IMR-90 (cell line): Measurements from ENCODE around the gene CCDC40. TPM values are rescaled to one million over a fixed set of nuclear protein-coding genes. Genes with fewer than 3 reads are reported as not detected.

ENCODE experiments used
- ATAC-seq: fragments of 200-7000 bp; cut with Tn5 transposase; 2 replicates; pipeline ENCODE4 v1.9.1; 2020; ENCODE audit warnings: low read depth, mild to moderate bottlenecking, moderate library complexity
- BruUV-seq: library from RNA; stranded (reverse); fragments of 400-500 nt; replicated peaks from 2 replicates; lab custom pipeline; 2021; lab: Mats Ljungman, UMichigan
- CTCF ChIA-PET: fragments of 300-600 bp; formaldehyde crosslinking; extraction: SDS; loops from one replicate; lab custom pipeline; 2021; ENCODE audit warnings: antibody characterized with exemption; lab: Yijun Ruan, JAX
- POLR2A ChIA-PET: fragments of 300-600 bp; sonication (Branson Sonifier 250); formaldehyde crosslinking; loops from one replicate; lab custom pipeline; 2022; ENCODE audit warnings: antibody characterized with exemption; ENCODE audit not compliant: unreplicated experiment; lab: Charles Lee
- DNase-seq: peaks from one replicate; pipeline ENCODE4 v3.0.0; 2013
- H2AFZ ChIP-seq: replicated peaks from 2 replicates; pipeline ENCODE3; 2013; ENCODE audit warnings: low read length, mild to moderate bottlenecking; ENCODE audit not compliant: poor library complexity
- H2AK5ac ChIP-seq: 2 replicates; pipeline ENCODE4 v1.6.1; 2013; ENCODE audit warnings: low read depth, low read length, inconsistent platforms
- H2AK9ac ChIP-seq: replicated peaks from 2 replicates; pipeline ENCODE3; 2013; ENCODE audit warnings: mild to moderate bottlenecking, low read depth, low read length, moderate library complexity; ENCODE audit not compliant: poor library complexity
- H2BK120ac ChIP-seq: 2 replicates; pipeline ENCODE4 v1.6.1; 2013; ENCODE audit warnings: low read depth, low read length, inconsistent platforms
- H2BK15ac ChIP-seq: 3 replicates; pipeline ENCODE4 v1.6.1; 2013; ENCODE audit warnings: low read depth, low read length, inconsistent platforms
- H2BK20ac ChIP-seq: 2 replicates; pipeline ENCODE4 v1.6.1; 2013; ENCODE audit warnings: low read depth, mild to moderate bottlenecking, inconsistent platforms, low read length, moderate library complexity
- H2BK5ac ChIP-seq: 2 replicates; pipeline ENCODE4 v1.6.1; 2013; ENCODE audit warnings: mild to moderate bottlenecking, low read depth, low read length, inconsistent platforms; ENCODE audit not compliant: poor library complexity, severe bottlenecking
- H3K14ac ChIP-seq: replicated peaks from 2 replicates; pipeline ENCODE4 v1.6.1; 2013; ENCODE audit warnings: low read depth, low read length, inconsistent platforms
- H3K18ac ChIP-seq: 2 replicates; pipeline ENCODE4 v1.6.1; 2013; ENCODE audit warnings: low read depth, low read length, control low read depth
- H3K23ac ChIP-seq: 2 replicates; pipeline ENCODE4 v1.6.1; 2013; ENCODE audit warnings: low read depth, low read length, inconsistent platforms
- H3K27ac ChIP-seq: 2 replicates; pipeline ENCODE4 v1.5.1; 2013; ENCODE audit warnings: mild to moderate bottlenecking, control low read depth, low read length; ENCODE audit not compliant: insufficient read depth
- H3K27me3 ChIP-seq: 2 replicates; pipeline ENCODE4 v1.6.1; 2013; ENCODE audit warnings: low read length; ENCODE audit not compliant: control insufficient read depth, insufficient read depth
- H3K36me3 ChIP-seq: 2 replicates; pipeline ENCODE4 v1.6.1; 2013; ENCODE audit warnings: low read length, mixed read lengths; ENCODE audit not compliant: control insufficient read depth, insufficient read depth
- H3K4ac ChIP-seq: 2 replicates; pipeline ENCODE4 v1.6.1; 2013; ENCODE audit warnings: low read depth, low read length, inconsistent platforms
- H3K4me1 ChIP-seq: 2 replicates; pipeline ENCODE4 v1.6.1; 2013; ENCODE audit warnings: low read length, mixed read lengths; ENCODE audit not compliant: control insufficient read depth, insufficient read depth
- H3K4me2 ChIP-seq: 2 replicates; pipeline ENCODE4 v1.6.1; 2013; ENCODE audit warnings: low read depth, mild to moderate bottlenecking, control low read depth, low read length, moderate library complexity
- H3K4me3 ChIP-seq: 2 replicates; pipeline ENCODE4 v1.5.1; 2013; ENCODE audit warnings: low read depth, mild to moderate bottlenecking, control low read depth, low read length, moderate library complexity; ENCODE audit not compliant: insufficient read depth
- H3K56ac ChIP-seq: 2 replicates; pipeline ENCODE4 v1.6.1; 2013; ENCODE audit warnings: low read length, inconsistent platforms; ENCODE audit not compliant: insufficient read depth; ENCODE audit errors: extremely low read depth
- H3K79me1 ChIP-seq, 2 experiments: 2 replicates each; pipeline ENCODE4 v1.6.1; 2013; ENCODE audit warnings: low read length in 2 of 2, inconsistent platforms in 1 of 2, low read depth in 1 of 2
- H3K9ac ChIP-seq: 2 replicates; pipeline ENCODE4 v1.6.1; 2013; ENCODE audit warnings: low read depth, low read length, control low read depth
- H3K9me1 ChIP-seq: 2 replicates; pipeline ENCODE4 v1.6.1; 2013; ENCODE audit warnings: low read length, inconsistent platforms; ENCODE audit not compliant: insufficient read depth
- H3K9me3 ChIP-seq: 2 replicates; pipeline ENCODE4 v1.6.1; 2013; ENCODE audit warnings: low read length; ENCODE audit not compliant: control insufficient read depth, insufficient read depth
- H4K20me1 ChIP-seq: 2 replicates; pipeline ENCODE4 v1.6.1; 2013; ENCODE audit warnings: low read length, inconsistent platforms; ENCODE audit not compliant: insufficient read depth
- H4K5ac ChIP-seq: 2 replicates; pipeline ENCODE4 v1.6.1; 2013; ENCODE audit warnings: mild to moderate bottlenecking, low read depth, low read length, control low read depth
- H4K8ac ChIP-seq, 2 experiments: 2 replicates each; pipeline ENCODE4 v1.6.1; 2013; ENCODE audit warnings: low read depth in 2 of 2, low read length in 2 of 2, control low read depth in 1 of 2, inconsistent platforms in 1 of 2
- H4K91ac ChIP-seq: 2 replicates; pipeline ENCODE4 v1.6.1; 2013; ENCODE audit warnings: low read depth, low read length, inconsistent platforms; ENCODE audit not compliant: insufficient read depth
- BHLHE40 ChIP-seq: fragments of 150-350 bp; IDR thresholded peaks from 2 replicates; pipeline ENCODE4 v1.6.1; 2016; ENCODE audit warnings: mild to moderate bottlenecking, low read depth, low read length
- CHD1 ChIP-seq: IDR thresholded peaks from 2 replicates; pipeline ENCODE4 v1.6.1; 2012; ENCODE audit warnings: low read depth, low read length, improper control_type of control experiment
- FOS ChIP-seq: fragments of 150-350 bp; IDR thresholded peaks from 2 replicates; pipeline ENCODE4 v1.6.1; 2016; ENCODE audit warnings: low read depth, low read length
- MAFK ChIP-seq: IDR thresholded peaks from 2 replicates; pipeline ENCODE4 v1.6.1; 2012; ENCODE audit warnings: low read depth, low read length, improper control_type of control experiment
- MAZ ChIP-seq: IDR thresholded peaks from 2 replicates; pipeline ENCODE4 v1.6.1; 2012; ENCODE audit warnings: low read depth, mild to moderate bottlenecking, low read length, improper control_type of control experiment, moderate library complexity, borderline replicate concordance
- MXI1 ChIP-seq: IDR thresholded peaks from 2 replicates; pipeline ENCODE4 v1.6.1; 2012; ENCODE audit warnings: low read depth, mild to moderate bottlenecking, low read length, moderate library complexity, borderline replicate concordance
- POLR2A ChIP-seq: IDR thresholded peaks from 2 replicates; pipeline ENCODE4 v1.6.1; 2012; ENCODE audit warnings: mild to moderate bottlenecking, low read depth, low read length
- RCOR1 ChIP-seq: IDR thresholded peaks from 2 replicates; pipeline ENCODE4 v1.6.1; 2012; ENCODE audit warnings: mild to moderate bottlenecking, low read length, improper control_type of control experiment; ENCODE audit not compliant: insufficient replicate concordance
- RFX5 ChIP-seq: IDR thresholded peaks from 2 replicates; pipeline ENCODE4 v1.8.0; 2012; ENCODE audit warnings: low read depth, mild to moderate bottlenecking, low read length, moderate library complexity
- SMC3 ChIP-seq: fragments of 150-350 bp; IDR thresholded peaks from 2 replicates; pipeline ENCODE4 v1.6.1; 2016; ENCODE audit warnings: low read depth, mild to moderate bottlenecking, antibody characterized with exemption, low read length, moderate library complexity
- WGBS, 2 experiments: methylation state at CpG; one replicate each; pipeline versions ENCODE4 v1.1.5 to v1.1.7; 2013; ENCODE audit warnings: missing lambda C conversion rate in 2 of 2; ENCODE audit not compliant: insufficient read length in 1 of 2; ENCODE audit errors: extremely low coverage in 2 of 2; 5-methylcytosine and 5-hydroxymethylcytosine counted together
- dilution Hi-C: fragments of 300-500 bp; cut with HindIII; formaldehyde crosslinking; loops from one replicate; pipeline ENCODE4 v1.14.3; 2018; ENCODE audit warnings: low sequenced_read_pairs; ENCODE audit not compliant: unreplicated experiment
- in situ Hi-C: fragments of 300-500 bp; cut with MboI; formaldehyde crosslinking; loops from 3 replicates; pipeline ENCODE4 v1.14.3; 2019; ENCODE audit warnings: low sequenced_read_pairs, inconsistent platforms, mixed read lengths
- intact Hi-C: fragments of 100-400 bp; cut with micrococcal nuclease; formaldehyde crosslinking; loops from 2 replicates; pipeline ENCODE4 v1.10.0; 2022
- polyA plus RNA-seq, 3 experiments: library from polyadenylated mRNA; depleted of rRNA; stranded (reverse); fragments of >200 nt; gene quantifications; 2 replicates each; pipeline ENCODE4 v1.2.3, GENCODE V29; 2012; ENCODE audit warnings: low replicate concordance in 1 of 3
- total RNA-seq: library from RNA; depleted of rRNA; stranded (reverse); fragments of >200 nt; gene quantifications from 2 replicates; pipeline ENCODE4 v1.2.3, GENCODE V29; 2012
- TF ChIP-seq, protein P1 (sequence below): conservative IDR thresholded peaks from 2 replicates; pipeline ENCODE4 v1.5.1; 2012; ENCODE audit warnings: mild to moderate bottlenecking, low read depth, low read length, improper control_type of control experiment
- TF ChIP-seq, protein P2 (sequence below): fragments of 150-350 bp; IDR thresholded peaks from 2 replicates; pipeline ENCODE4 v1.6.1; 2016; ENCODE audit warnings: low read depth, mild to moderate bottlenecking, low read length, moderate library complexity, borderline replicate concordance
- TF ChIP-seq, protein P3 (sequence below): fragments of 150-350 bp; IDR thresholded peaks from 2 replicates; pipeline ENCODE4 v1.6.1; 2017; ENCODE audit warnings: mild to moderate bottlenecking, antibody characterized with exemption, low read length, low read depth

CCDC40 gene
- total and polyA plus RNA-seq, 2 of the 4 experiments (the other 2 are of a cell fraction) = 0.90 to 4.7 TPM

DNA sequence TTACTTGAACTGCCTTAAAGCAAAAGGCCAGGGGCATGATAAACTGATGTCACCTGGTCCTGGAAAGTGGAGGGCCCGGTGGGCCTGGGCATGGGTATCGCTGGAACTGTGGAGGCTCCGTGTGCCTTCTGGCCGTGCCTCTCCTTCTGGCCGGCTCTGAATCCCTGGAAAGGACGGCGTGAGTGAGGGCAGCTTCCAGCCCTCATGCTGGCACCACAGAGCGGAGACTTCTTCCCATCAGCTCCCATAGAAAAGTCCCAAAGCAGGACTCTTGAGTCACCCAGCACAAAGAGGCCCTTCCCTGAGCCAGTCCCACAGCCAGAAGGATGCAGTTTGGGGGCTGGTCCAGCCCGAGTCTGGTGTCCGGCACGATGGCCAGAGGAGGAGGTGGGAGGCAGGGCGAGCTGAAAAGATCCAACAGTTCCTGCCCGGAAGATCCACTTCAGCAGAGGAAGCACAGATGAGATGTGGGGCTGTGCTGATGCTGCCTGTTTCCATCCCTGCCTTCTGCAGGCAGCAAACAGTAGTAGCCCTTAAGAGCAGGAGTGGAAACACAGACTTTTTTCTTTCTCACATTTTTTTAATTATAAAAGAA, 72.7 kb downstream of the CCDC40 start:
- ChIA-PET CTCF (no interaction called here), POLR2A (no interaction called here)
- H4K8ac ChIP-seq = no peak overlapping the region
- intact Hi-C loops (no loop called here), dilution Hi-C loops (no loop called here), in situ Hi-C loops (no loop called here)
- H3K4me2 ChIP-seq = no peak overlapping the region
- no peak overlapping the region for H3K4me3 ChIP-seq
- no peaks in the 10 kb centered on the region for H3K27me3 ChIP-seq
- TF ChIP-seq BHLHE40 (no peak), RCOR1 (no peak), POLR2A (no peak), FOS (no peak), MAZ (no peak), CHD1 (no peak), SMC3 (no peak), MXI1 (no peak), RFX5 (no peak), MAFK (no peak)
- TF ChIP-seq, protein P1, sequence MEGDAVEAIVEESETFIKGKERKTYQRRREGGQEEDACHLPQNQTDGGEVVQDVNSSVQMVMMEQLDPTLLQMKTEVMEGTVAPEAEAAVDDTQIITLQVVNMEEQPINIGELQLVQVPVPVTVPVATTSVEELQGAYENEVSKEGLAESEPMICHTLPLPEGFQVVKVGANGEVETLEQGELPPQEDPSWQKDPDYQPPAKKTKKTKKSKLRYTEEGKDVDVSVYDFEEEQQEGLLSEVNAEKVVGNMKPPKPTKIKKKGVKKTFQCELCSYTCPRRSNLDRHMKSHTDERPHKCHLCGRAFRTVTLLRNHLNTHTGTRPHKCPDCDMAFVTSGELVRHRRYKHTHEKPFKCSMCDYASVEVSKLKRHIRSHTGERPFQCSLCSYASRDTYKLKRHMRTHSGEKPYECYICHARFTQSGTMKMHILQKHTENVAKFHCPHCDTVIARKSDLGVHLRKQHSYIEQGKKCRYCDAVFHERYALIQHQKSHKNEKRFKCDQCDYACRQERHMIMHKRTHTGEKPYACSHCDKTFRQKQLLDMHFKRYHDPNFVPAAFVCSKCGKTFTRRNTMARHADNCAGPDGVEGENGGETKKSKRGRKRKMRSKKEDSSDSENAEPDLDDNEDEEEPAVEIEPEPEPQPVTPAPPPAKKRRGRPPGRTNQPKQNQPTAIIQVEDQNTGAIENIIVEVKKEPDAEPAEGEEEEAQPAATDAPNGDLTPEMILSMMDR = no peak
- TF ChIP-seq, protein P2, sequence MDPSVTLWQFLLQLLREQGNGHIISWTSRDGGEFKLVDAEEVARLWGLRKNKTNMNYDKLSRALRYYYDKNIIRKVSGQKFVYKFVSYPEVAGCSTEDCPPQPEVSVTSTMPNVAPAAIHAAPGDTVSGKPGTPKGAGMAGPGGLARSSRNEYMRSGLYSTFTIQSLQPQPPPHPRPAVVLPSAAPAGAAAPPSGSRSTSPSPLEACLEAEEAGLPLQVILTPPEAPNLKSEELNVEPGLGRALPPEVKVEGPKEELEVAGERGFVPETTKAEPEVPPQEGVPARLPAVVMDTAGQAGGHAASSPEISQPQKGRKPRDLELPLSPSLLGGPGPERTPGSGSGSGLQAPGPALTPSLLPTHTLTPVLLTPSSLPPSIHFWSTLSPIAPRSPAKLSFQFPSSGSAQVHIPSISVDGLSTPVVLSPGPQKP = no peak
- TF ChIP-seq, protein P3, sequence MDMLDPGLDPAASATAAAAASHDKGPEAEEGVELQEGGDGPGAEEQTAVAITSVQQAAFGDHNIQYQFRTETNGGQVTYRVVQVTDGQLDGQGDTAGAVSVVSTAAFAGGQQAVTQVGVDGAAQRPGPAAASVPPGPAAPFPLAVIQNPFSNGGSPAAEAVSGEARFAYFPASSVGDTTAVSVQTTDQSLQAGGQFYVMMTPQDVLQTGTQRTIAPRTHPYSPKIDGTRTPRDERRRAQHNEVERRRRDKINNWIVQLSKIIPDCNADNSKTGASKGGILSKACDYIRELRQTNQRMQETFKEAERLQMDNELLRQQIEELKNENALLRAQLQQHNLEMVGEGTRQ = no peak
- no peak overlapping the region for H3K9ac ChIP-seq
- peaks cover 3% of the 10 kb centered on the region; the same call in 1 of the 2 replicates for H3K36me3 ChIP-seq
- H4K20me1 ChIP-seq = no peaks in the 10 kb centered on the region
- DNase-seq (no peak), ATAC-seq (no peak)
- H4K5ac ChIP-seq = no peak overlapping the region
- no peak overlapping the region for H2AFZ ChIP-seq
- no peak overlapping the region for H3K14ac ChIP-seq
- no peaks in the 10 kb centered on the region for H3K9me3 ChIP-seq
- no peak overlapping the region for H2BK20ac ChIP-seq
- no peaks in the 10 kb centered on the region for H3K9me1 ChIP-seq
- H3K79me1 ChIP-seq = no peaks in the 10 kb centered on the region
- no TSS peak for BruUV-seq
- H4K91ac ChIP-seq = no peak overlapping the region
- no peak overlapping the region for H3K18ac ChIP-seq
- no peak overlapping the region for H2AK5ac ChIP-seq
- no peak overlapping the region for H2AK9ac ChIP-seq
- no peak overlapping the region for H3K23ac ChIP-seq
- H2BK5ac ChIP-seq = no peak overlapping the region
- H3K4me1 ChIP-seq = no peaks in the 10 kb centered on the region; the same call in 1 of the 2 replicates
- no peak overlapping the region for H3K4ac ChIP-seq
- no peak overlapping the region for H2BK15ac ChIP-seq
- H3K27ac ChIP-seq = no peak overlapping the region
- 81% methylated on average over 2 of the region's 13 CpGs; no CpG with 5 or more reads in 1 of the 2 experiments for WGBS, 2 experiments
- H3K56ac ChIP-seq = no peak overlapping the region
- H2BK120ac ChIP-seq = no peak overlapping the region
